ENCODE results near the gene PNRC1. TPM values are rescaled to one million over a fixed set of nuclear protein-coding genes. Genes with fewer than 3 reads are reported as not detected.

PNRC1 gene
- polyA plus RNA-seq, 1 of the 3 experiments (the other 2 are of a cell fraction) = 7.8 TPM

- no peak for TF ChIP-seq TAF1 (IDR thresholded peaks at IDR 0.05; ENCODE audit: borderline replicate concordance, low read depth, low read length)
- no peak for TF ChIP-seq NFIC (IDR thresholded peaks at IDR 0.05; ENCODE audit: borderline replicate concordance)
Measured at GRCh38 chr6:89069536-89070163, 10.9 kb upstream of the PNRC1 start (continued).

- POLR2A ChIA-PET = no interaction called here
- Histone ChIP-seq H3K9ac (no peak overlapping the region), H3K79me2 (ENCODE audit: insufficient read depth) (no peaks in the 10 kb centered on the region), H3K36me3 (replicated peaks in 1 of 2; ENCODE audit: control insufficient read depth in 1 of 2, insufficient read depth in 2 of 2, low read length in 1 of 2) (no peaks in the 10 kb centered on the region), H3K9me2 (no peaks in the 10 kb centered on the region), H3K27ac (ENCODE audit: low read depth in 2 of 2, low read length in 1 of 2) (no peak overlapping the region), H3K4me2 (no peak overlapping the region), H3K4me1 (ENCODE audit: control insufficient read depth in 1 of 2, insufficient read depth in 2 of 2, low read depth in 1 of 2, low read length in 1 of 2) (no peaks in the 10 kb centered on the region), H2AFZ (ENCODE audit: low read depth) (no peak overlapping the region), H3F3A (replicated peaks; ENCODE audit: insufficient read depth) (no peaks in the 10 kb centered on the region), H4K20me1 (ENCODE audit: insufficient read depth) (no peaks in the 10 kb centered on the region), H3K27me3 (ENCODE audit: insufficient read depth) (no peaks in the 10 kb centered on the region), H3K9me3 (no peaks in the 10 kb centered on the region), H3K4me3 (ENCODE audit: low read depth in 2 of 2, low read length in 1 of 2) (no peak overlapping the region)
- TF ChIP-seq TAF1 (IDR thresholded peaks at IDR 0.05; ENCODE audit: borderline replicate concordance, low read depth, low read length) (no peak), NFIC (IDR thresholded peaks at IDR 0.05; ENCODE audit: borderline replicate concordance) (no peak), FOXM1 (IDR thresholded peaks at IDR 0.05; ENCODE audit: low read depth) (no peak), JUND (IDR thresholded peaks at IDR 0.05) (no peak), MEF2A (IDR thresholded peaks at IDR 0.05; ENCODE audit: borderline replicate concordance, low read depth) (no peak), RAD21 (IDR thresholded peaks at IDR 0.05; ENCODE audit: low read length) (no peak), IRF3 (IDR thresholded peaks at IDR 0.05; ENCODE audit: low read depth, low read length) (no peak), SMC3 (IDR thresholded peaks at IDR 0.05; ENCODE audit: low read depth, low read length) (no peak), USF2 (IDR thresholded peaks at IDR 0.05; ENCODE audit: borderline replicate concordance, low read depth, low read length) (no peak), TCF12 (IDR thresholded peaks at IDR 0.05) (no peak), GABPA (IDR thresholded peaks at IDR 0.05; ENCODE audit: low read depth) (no peak), YY1 (IDR thresholded peaks at IDR 0.05; ENCODE audit: low read depth) (no peak), REST (IDR thresholded peaks at IDR 0.05; ENCODE audit: low read depth, low read length) (no peak), CTCF (IDR thresholded peaks at IDR 0.05) (no peak), ZBTB33 (IDR thresholded peaks at IDR 0.05; ENCODE audit: borderline replicate concordance, low read depth) (no peak), NRF1 (IDR thresholded peaks at IDR 0.05; ENCODE audit: low read depth, low read length) (no peak), RCOR1 (IDR thresholded peaks at IDR 0.05; ENCODE audit: low read length) (no peak), MXI1 (IDR thresholded peaks at IDR 0.05; ENCODE audit: low read depth, low read length) (no peak), EZH2phosphoT487 (IDR thresholded peaks at IDR 0.05; ENCODE audit: borderline replicate concordance, low read depth) (no peak), FOSL2 (IDR thresholded peaks at IDR 0.05; ENCODE audit: borderline replicate concordance, low read depth) (no peak)
- CTCF ChIA-PET = no interaction called here
- no peak for DNase-seq
Measured at GRCh38 chr6:89071036-89071435, 9.5 kb upstream of the PNRC1 start.
